ENCODE measurements around the gene TAOK2. TPM values are rescaled to one million over a fixed set of nuclear protein-coding genes. Genes with fewer than 3 reads are reported as not detected.
A peak's percentile ranks its signal among the peaks of the same experiment; 100 is the strongest.

TAOK2 gene
- total RNA-seq, 4 donors from 2014 or later, result 48.8 to 62.6 (median 55.2) TPM

GRCh38 chr16:30004811-30005242 lies 31.2 kb downstream of the TAOK2 start:
- DNase-seq, result no peak
- Histone ChIP-seq H3K27ac (no peak overlapping the region), H3K4me3 (replicated peaks in 1 of 3) (no peak overlapping the region), H3K27me3 (peaks cover under 1% of the 10 kb centered on the region), H3K36me3 (peaks cover 0 to 2% of the 10 kb centered on the region in 2 donors), H3K9me3 (no peaks in the 10 kb centered on the region), H3K4me1 (no peaks in the 10 kb centered on the region)
- 67% methylated on average over 3 to 10 of the region's 11 CpGs for WGBS, 2 donors
- no peak for TF ChIP-seq CTCF (IDR thresholded peaks at IDR 0.05)
- TF ChIP-seq POLR2A (IDR thresholded peaks at IDR 0.05), result no peak
- intact Hi-C loops (cut with DNase I), result loop anchor here (5.0 kb wide), 1 partner anchor 308 kb away; no protein-coding TSS in a partner anchor

GRCh38 chr16:30005341-30006094 lies 31.9 kb downstream of the TAOK2 start:
- peaks cover 8% of the 10 kb centered on the region for H3K27me3 ChIP-seq
- H3K36me3 ChIP-seq, result peaks cover 0 to 2% of the 10 kb centered on the region in 2 donors
- H3K27ac ChIP-seq, result no peak overlapping the region
- 59 to 69% methylated on average over 18 to 19 of the region's 35 CpGs for WGBS, 2 donors
- H3K9me3 ChIP-seq, result no peaks in the 10 kb centered on the region
- peak; percentile 20 to 21 for DNase-seq
- peaks cover 2% of the 10 kb centered on the region in 2 donors for H3K4me1 ChIP-seq
- TF ChIP-seq POLR2A (IDR thresholded peaks at IDR 0.05) (no peak), CTCF (IDR thresholded peaks at IDR 0.05) (peak; percentile 49 to 81 (median 62))
- H3K4me3 ChIP-seq (replicated peaks in 1 of 3), result no peak overlapping the region
- intact Hi-C loops (cut with DNase I), result no loop called here

GRCh38 chr16:30006095-30006473 lies 32.4 kb downstream of the TAOK2 start:
- DNase-seq, result no peak
- no peaks in the 10 kb centered on the region for H3K9me3 ChIP-seq
- intact Hi-C loops (cut with DNase I), result no loop called here
- H3K4me1 ChIP-seq, result peaks cover 7% of the 10 kb centered on the region in 2 donors
- H3K27me3 ChIP-seq, result peaks cover 13% of the 10 kb centered on the region
- peaks cover 0 to 2% of the 10 kb centered on the region in 2 donors for H3K36me3 ChIP-seq
- H3K27ac ChIP-seq, result no peak overlapping the region
- 83 to 92% methylated on average over 1 to 10 of the region's 18 CpGs for WGBS, 2 donors
- TF ChIP-seq POLR2A (IDR thresholded peaks at IDR 0.05) (no peak), CTCF (IDR thresholded peaks at IDR 0.05) (no peak)
- no peak overlapping the region for H3K4me3 ChIP-seq (replicated peaks in 1 of 3)

GRCh38 chr16:30006659-30007377 lies 33.1 kb downstream of the TAOK2 start:
- DNase-seq, result no peak
- H3K27ac ChIP-seq, result no peak overlapping the region
- no peaks in the 10 kb centered on the region for H3K9me3 ChIP-seq
- no peak overlapping the region for H3K4me3 ChIP-seq (replicated peaks in 1 of 3)
- WGBS, 2 donors, result 79 to 83% methylated on average over 22 to 25 of the region's 34 CpGs
- H3K27me3 ChIP-seq, result peaks cover 20% of the 10 kb centered on the region
- peaks cover 9 to 13% of the 10 kb centered on the region in 2 donors for H3K4me1 ChIP-seq
- TF ChIP-seq POLR2A (IDR thresholded peaks at IDR 0.05) (no peak), CTCF (IDR thresholded peaks at IDR 0.05) (no peak)
- intact Hi-C loops (cut with DNase I), result no loop called here
- H3K36me3 ChIP-seq, result peaks cover 0 to 2% of the 10 kb centered on the region in 2 donors

Measured in thyroid gland (tissue), 4 donors.